IgD-negative memory B cell (primary cell): ENCODE data around the gene SLC19A1. TPM values are rescaled to one million over a fixed set of nuclear protein-coding genes. Genes with fewer than 3 reads are reported as not detected.
"Not testable (repeated sequence)": the region's sequence is repeated elsewhere in the genome, so short reads cannot be mapped to it uniquely, and the experiment has no call there.

ENCODE experiments used
- H3K27ac Mint-ChIP-seq, 3 donors: one replicate each; pipeline ENCODE4 v1.8.0; 2020 to 2022; ENCODE audit warnings: mild to moderate bottlenecking in 3 of 3, mixed read lengths in 3 of 3, moderate library complexity in 1 of 3
- H3K27me3 Mint-ChIP-seq: one replicate; pipeline ENCODE4 v1.8.0; 2021; ENCODE audit warnings: mixed read lengths
- H3K36me3 Mint-ChIP-seq: one replicate; pipeline ENCODE4 v1.8.0; 2020; ENCODE audit warnings: mild to moderate bottlenecking, mixed read lengths
- H3K4me1 Mint-ChIP-seq, 3 donors: one replicate each; pipeline ENCODE4 v1.8.0; 2020 to 2022; ENCODE audit warnings: mixed read lengths in 3 of 3, mild to moderate bottlenecking in 1 of 3
- H3K4me3 Mint-ChIP-seq, 4 donors: one replicate each; pipeline ENCODE4 v1.8.0; 2020 to 2022; ENCODE audit warnings: mild to moderate bottlenecking in 4 of 4, mixed read lengths in 4 of 4, moderate library complexity in 3 of 4
- H3K9me3 Mint-ChIP-seq, 3 donors: one replicate each; pipeline ENCODE4 v1.8.0; 2020 to 2021; ENCODE audit warnings: mixed read lengths in 3 of 3, mild to moderate bottlenecking in 1 of 3
- polyA plus RNA-seq: library from polyadenylated mRNA; unstranded; fragments of 300-500 nt; fragmentation: Illumina TruSeq; gene quantifications from one replicate; pipeline ENCODE4 v1.2.3, GENCODE V29; 2021

SLC19A1 gene
- polyA plus RNA-seq, 1 donor from 2014 or later = 15.2 TPM

DNA sequence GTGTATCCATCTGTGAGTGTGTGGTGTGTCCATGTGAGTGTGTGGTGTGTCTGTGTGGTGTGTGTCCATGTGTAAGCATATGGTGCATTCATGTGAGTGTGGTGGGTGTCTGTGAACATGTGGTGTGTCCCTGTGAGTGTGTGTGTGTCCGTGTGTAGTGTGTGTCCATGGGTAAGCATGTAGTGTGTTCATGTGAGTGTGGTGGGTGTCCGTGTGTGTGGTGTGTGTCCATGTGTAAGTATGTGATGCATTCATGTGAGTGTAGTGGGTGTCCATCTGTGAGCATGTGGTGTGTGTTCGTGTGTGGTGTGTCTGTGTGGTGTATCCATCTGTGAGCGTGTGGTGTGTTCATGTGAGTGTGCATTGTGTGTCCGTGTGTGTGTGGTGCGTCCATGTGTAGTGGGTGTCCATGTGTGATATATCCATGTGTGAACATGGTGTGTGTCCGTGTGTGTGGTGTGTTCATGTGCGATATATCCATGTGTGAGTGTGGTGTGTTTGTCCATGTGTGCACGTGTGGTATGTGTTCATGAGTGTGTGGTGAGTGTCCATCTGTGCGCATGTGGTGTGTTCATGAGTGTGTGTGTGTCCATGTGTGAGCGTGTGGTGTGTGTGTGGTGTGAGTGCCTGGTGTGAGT lies 12.3 kb downstream of the SLC19A1 start:
- H3K9me3 Mint-ChIP-seq = no peaks in the 10 kb centered on the region
- H3K27me3 Mint-ChIP-seq = no peaks in the 10 kb centered on the region
- peaks cover 0 to 10% (median 6%) of the 10 kb centered on the region in 3 donors for H3K4me1 Mint-ChIP-seq
- H3K4me3 Mint-ChIP-seq = no peak overlapping the region
- H3K36me3 Mint-ChIP-seq = peaks cover 4% of the 10 kb centered on the region
- H3K27ac Mint-ChIP-seq = no peak overlapping the region

DNA sequence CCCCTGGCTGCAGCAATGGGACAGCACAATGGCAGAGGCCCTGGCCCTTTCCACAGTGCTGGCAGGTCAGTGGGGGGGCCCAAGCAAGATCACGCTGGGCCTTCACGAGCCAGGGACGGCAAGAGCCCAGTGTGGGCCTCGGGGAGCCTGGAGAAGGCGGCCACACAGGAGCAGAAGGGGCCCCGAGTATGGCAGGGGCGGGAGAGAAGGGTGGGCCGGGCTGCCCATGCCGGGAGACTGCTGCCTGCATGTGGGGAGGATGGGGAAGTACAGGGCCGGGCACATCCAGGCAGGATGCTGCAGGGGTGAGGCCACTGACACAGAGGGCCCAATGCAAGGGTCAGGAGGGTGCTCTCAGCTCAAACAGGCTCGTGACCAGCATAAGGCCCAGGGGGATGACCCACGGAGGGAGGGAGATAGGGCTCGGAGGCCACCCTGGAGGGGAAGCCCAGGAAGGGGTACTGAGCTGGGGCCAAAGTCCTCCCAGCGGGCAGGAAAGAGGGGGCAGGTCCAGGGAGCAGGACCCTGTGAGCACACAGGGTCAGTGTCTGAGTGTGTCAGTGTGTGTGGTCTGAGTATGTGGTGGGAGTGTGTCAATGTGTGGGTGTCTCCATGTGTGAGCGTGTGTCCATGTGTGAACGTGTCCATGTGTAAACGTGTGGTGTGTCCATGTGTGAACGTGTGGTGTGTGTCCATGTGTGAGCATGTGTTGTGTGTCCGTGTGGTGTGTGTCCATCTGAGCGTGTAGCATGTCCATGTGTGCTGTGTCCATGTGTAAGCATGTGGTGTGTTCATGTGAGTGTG lies 13.1 kb downstream of the SLC19A1 start:
- H3K4me3 Mint-ChIP-seq = no peak overlapping the region
- no peaks in the 10 kb centered on the region for H3K27me3 Mint-ChIP-seq
- peaks cover 0 to 10% (median 6%) of the 10 kb centered on the region in 3 donors for H3K4me1 Mint-ChIP-seq
- H3K36me3 Mint-ChIP-seq = peaks cover 4% of the 10 kb centered on the region
- no peaks in the 10 kb centered on the region for H3K9me3 Mint-ChIP-seq
- H3K27ac Mint-ChIP-seq = no peak overlapping the region

DNA sequence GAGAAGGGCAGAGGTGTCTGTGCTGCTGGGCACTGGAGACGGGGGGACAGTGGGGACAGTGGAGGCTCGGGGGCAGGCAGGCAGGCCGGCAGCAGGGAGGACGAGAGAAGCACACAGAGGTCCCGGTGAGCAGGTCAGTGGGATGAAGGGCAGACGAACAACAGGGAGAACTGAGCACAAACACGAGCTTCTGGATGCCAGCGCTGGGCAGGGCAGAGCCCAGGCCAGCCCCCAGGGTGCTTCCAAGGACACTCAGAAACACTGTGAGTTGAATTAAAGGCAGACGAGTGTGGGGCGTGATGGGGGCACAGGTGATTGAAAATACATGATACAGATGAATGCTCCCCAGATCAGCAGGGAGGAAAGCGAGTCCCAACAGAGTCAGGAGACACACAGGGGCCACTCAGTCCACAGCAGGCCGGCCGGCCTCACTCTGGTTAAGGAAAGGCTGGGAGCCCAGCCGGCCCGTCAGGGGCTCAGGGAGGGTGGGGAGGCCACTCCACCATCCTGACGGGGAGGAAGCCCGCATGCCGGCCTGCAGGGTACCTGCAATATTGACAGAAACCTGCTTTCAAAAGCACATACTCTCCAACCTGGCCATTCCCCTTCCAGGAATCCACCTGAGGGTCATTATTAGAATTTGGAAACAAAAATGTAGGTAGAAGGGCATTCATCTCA lies 14.1 kb downstream of the SLC19A1 start:
- H3K27me3 Mint-ChIP-seq = no peaks in the 10 kb centered on the region
- no peak overlapping the region for H3K4me3 Mint-ChIP-seq
- peaks cover 0 to 7% (median 6%) of the 10 kb centered on the region in 3 donors for H3K4me1 Mint-ChIP-seq
- no peak overlapping the region for H3K27ac Mint-ChIP-seq
- peaks cover 4% of the 10 kb centered on the region for H3K36me3 Mint-ChIP-seq
- H3K9me3 Mint-ChIP-seq = no peaks in the 10 kb centered on the region

DNA sequence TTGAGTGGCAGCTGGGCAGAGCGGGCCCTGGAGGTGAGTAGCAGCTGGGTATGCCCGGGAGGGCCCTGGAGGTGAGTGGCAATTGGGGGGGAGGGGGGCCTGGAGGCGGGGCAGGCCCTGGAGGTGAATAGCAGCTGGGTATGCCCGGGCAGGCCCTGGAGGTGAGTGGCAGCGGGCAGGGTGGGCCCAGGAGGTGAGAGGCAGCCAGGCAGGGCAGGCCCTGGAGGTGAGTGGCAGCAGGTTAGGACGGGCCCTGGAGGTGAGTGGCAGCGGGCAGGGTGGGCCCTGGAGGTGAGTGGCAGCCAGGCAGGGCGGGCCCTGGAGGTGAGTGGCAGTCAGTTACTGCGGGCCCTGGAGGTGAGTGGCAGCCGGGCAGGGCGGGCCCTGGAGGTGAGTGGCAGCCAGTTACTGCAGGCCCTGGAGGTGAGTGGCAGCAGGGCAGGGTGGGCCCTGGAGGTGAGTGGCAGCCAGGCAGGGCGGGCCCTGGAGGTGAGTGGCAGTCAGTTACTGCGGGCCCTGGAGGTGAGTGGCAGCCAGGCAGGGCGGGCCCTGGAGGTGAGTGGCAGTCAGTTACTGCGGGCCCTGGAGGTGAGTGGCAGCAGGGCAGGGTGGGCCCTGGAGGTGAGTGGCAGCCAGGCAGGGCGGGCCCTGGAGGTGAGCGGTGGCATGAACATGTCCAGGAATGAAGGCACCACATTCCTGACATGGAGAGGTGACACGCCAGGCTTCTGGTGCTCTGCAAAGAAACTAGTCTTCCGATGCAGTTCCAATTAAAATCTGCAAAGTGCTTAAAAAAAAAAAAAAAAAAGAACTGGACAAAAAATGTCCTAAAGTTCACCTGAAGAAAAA lies 14.9 kb downstream of the SLC19A1 start:
- H3K4me3 Mint-ChIP-seq, H3K9me3 Mint-ChIP-seq, H3K27me3 Mint-ChIP-seq, H3K27ac Mint-ChIP-seq, H3K4me1 Mint-ChIP-seq, H3K36me3 Mint-ChIP-seq: not testable (repeated sequence)

DNA sequence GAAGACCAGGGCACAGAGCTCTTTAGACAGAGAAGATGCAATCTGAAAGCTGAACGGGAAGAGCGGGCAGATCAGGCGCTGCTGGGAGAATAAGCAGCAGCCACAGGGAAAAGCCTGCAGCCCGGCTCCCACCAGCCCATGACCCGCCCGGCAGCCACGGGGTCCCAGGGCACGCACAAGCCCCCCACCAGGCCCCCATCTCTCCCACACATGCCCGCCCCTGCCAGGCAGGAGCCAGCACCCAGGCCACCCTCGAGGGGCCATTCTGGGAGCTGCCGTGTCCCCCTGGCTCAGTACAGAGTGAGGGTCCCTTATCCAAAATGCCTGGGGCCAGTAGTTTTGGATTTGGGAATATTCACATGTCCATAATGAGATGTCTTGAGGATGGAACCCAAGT lies 16.3 kb downstream of the SLC19A1 start:
- Mint-ChIP-seq H3K4me1 (no peaks in the 10 kb centered on the region), H3K36me3 (peaks cover 8% of the 10 kb centered on the region), H3K27me3 (no peaks in the 10 kb centered on the region), H3K9me3 (peaks cover 2 to 11% (median 4%) of the 10 kb centered on the region in 3 donors), H3K4me3 (no peak overlapping the region), H3K27ac (no peak overlapping the region)

DNA sequence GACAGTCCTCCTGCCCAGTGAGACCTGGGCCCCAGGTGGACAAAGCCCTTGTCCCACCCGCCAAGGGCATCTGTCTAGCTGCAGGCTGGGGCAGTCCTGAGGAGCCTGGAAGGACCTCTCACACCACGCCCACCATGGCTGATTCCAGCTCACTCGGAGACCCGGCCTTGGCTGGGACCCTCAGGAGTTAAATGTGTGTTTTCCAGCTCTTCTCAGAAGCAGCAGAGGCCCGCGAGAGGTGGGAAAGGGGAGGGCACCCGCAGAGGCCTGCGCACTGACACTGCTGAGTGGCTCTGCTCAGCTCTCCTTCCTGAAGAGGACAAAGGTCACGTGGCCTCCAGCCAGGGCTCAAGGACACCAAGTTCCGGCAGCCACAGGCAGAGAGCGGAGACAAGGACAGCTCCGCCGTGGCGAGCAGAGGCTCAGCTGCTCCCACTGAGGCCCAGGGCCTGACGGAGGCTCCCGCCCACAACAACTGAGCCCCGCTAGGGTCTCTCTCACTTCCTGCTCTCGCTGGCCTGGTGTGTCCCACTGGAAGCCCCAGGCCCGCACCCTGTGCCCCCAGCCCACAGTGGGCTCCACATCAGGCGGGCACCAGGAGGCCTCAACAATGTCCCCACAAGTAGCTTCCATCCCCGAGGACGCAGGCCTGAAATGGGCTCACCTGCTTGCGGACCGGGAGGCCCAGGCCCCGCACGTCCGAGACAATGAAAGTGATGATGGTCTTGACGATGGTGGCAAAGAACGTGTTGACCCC lies 16.9 kb downstream of the SLC19A1 start:
- Mint-ChIP-seq H3K27me3 (no peaks in the 10 kb centered on the region), H3K36me3 (peaks cover 13% of the 10 kb centered on the region), H3K4me1 (no peaks in the 10 kb centered on the region), H3K4me3 (no peak overlapping the region), H3K27ac (no peak overlapping the region), H3K9me3 (peaks cover 3 to 12% (median 4%) of the 10 kb centered on the region in 3 donors)

DNA sequence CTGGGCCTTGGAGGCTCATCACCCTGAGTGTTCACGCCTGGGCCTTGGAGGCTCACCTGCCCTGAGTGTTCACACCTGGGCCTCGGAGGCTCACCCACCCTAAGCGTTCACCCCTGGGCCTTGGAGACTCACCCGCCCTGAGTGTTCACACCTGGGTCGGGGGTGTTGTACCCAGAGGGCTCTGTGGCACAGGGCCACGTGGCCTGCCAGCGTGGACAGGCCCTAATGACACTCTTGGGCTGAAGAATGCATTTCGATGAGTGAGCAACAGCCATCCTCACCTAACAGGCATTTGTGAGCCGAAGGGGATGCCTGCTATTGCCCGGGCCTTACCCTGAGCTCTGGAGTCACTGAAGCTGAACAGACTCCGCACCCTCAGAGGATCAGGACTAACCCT lies 17.5 kb downstream of the SLC19A1 start:
- Mint-ChIP-seq H3K36me3 (peaks cover 17% of the 10 kb centered on the region), H3K27me3 (no peaks in the 10 kb centered on the region), H3K4me1 (no peaks in the 10 kb centered on the region), H3K9me3 (peaks cover 4 to 17% (median 9%) of the 10 kb centered on the region in 3 donors), H3K4me3 (no peak overlapping the region), H3K27ac (no peak overlapping the region)

DNA sequence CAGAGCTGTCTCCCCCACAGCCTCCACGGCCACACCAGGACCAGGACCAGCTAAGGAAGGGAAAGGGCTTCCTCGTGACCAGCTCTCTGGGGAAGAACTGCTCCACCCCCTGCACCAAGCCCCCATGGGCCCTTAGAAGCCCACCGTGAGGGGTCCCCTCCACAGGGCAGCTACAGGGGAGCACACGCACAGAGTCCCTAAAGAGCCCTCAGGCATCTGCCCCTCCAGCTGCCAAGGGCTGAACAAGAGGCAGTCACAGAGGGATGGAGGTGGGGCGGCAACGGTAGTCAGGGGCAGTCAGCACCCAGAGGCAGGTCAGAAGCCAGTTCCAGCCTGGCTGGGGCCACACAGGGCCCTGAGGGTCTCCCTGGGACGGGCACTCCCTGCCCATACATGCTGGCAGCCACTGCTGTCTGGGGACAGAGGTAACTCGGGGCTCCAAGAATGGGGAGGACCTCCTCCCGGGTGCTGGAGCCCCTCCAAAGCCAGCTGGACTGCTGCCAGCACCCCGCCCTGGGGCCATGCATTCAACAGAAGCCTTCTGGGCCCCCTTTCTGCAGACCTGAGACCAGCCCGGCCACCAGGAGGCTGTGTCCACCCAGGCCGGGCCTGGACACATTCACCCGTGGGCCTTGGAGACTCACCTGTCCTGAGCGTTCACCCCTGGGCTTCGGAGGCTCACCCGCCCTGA lies 18.7 kb downstream of the SLC19A1 start:
- Mint-ChIP-seq H3K4me3 (no peak overlapping the region), H3K27ac (no peak overlapping the region), H3K36me3 (peaks cover 20% of the 10 kb centered on the region), H3K27me3 (no peaks in the 10 kb centered on the region), H3K4me1 (no peaks in the 10 kb centered on the region), H3K9me3 (peaks cover 6 to 29% (median 15%) of the 10 kb centered on the region in 3 donors)

DNA sequence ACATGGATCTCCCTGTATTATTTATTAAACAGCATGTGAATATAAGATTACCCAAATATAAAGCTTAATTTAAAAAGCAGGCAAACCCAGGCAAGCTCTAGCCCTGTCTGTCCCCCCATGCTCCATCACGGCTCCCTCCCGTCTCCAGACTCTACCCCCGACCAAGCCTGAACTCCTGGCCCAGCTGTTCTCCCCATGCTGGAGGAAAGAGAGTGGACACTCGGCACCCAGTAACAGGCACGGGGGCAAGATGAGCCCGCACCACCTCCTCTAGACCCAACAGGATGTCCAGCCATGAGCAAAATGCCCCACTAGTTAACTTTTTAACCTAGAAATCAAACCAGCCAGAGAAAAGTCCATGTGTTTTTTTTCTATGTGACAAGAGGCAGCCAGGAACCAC lies 19.3 kb downstream of the SLC19A1 start:
- peaks cover 24% of the 10 kb centered on the region for H3K36me3 Mint-ChIP-seq
- H3K4me1 Mint-ChIP-seq = no peaks in the 10 kb centered on the region
- H3K9me3 Mint-ChIP-seq = peaks cover 8 to 31% (median 16%) of the 10 kb centered on the region in 3 donors
- no peak overlapping the region for H3K27ac Mint-ChIP-seq
- H3K4me3 Mint-ChIP-seq = no peak overlapping the region
- no peaks in the 10 kb centered on the region for H3K27me3 Mint-ChIP-seq

DNA sequence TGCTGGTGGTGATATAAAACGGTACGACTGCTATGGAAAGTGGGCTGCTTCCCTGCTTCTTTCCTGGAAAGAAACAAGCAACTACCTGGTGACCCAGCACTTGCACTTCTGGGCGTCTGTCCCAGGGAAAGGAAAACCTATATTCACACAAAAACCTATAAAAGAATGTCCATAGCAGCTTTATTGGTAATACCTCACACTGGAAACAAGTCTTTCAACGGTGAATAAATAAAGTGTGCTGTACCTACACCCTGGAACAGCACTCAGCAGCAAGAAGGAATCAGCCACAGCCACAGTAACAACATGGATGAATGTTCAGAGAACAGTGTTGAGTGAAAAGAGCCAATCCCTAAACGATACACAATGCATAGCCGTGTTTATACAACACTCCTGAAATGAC lies 19.9 kb downstream of the SLC19A1 start:
- Mint-ChIP-seq H3K36me3 (peaks cover 26% of the 10 kb centered on the region), H3K4me3 (peak overlapping the region in 1 of 4 donors; percentile 28), H3K27me3 (no peaks in the 10 kb centered on the region), H3K4me1 (no peaks in the 10 kb centered on the region), H3K9me3 (peaks cover 8 to 34% (median 18%) of the 10 kb centered on the region in 3 donors), H3K27ac (no peak overlapping the region)

DNA sequence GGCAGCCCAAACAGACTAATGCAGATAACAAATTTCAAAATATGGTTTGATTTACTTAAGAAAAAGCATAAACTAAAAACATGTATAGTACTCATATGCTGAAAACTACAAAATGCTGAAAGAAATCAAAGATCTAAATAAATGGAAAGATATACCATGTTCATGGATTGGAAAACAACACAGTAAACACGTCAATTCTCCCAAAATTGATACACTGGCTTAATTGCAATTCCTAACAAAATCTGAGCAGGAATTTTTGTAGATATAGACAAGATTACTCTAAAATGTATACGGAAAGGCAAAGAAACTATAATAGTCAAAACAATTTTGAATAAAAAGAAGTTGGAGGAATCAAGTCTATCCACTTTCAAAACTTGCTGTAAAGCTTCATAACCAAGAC lies 21.0 kb downstream of the SLC19A1 start:
- Mint-ChIP-seq H3K9me3 (peaks cover 8 to 34% (median 18%) of the 10 kb centered on the region in 3 donors), H3K27ac (no peak overlapping the region), H3K27me3 (no peaks in the 10 kb centered on the region)

DNA sequence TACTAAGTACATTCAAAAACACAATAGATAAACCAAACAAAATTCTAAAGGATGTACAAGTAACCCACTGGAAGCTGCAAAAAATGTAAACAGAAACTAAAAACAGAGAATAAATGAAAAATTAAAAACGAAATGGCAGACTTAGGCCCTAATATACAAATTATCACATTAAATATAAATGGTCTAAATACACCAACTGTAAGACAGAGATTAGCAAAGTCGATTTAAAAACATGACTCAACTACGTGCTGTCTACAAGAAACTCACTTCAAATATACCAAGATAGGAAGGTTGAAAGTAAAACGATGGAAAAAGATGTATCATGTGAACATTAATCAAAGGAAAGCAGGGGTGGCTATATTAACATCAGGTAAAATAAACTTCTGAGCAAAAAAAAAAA lies 23.1 kb downstream of the SLC19A1 start:
- Mint-ChIP-seq H3K27ac (peak overlapping the region in 1 of 3 donors; percentile 24), H3K9me3 (peaks cover 8 to 34% (median 18%) of the 10 kb centered on the region in 3 donors), H3K27me3 (no peaks in the 10 kb centered on the region), H3K36me3 (peaks cover 24% of the 10 kb centered on the region), H3K4me3 (peak overlapping the region in 1 of 4 donors; percentile 6), H3K4me1 (no peaks in the 10 kb centered on the region)

More for the DNA sequence above, 21.0 kb downstream of the SLC19A1 start:
- Mint-ChIP-seq H3K36me3 (peaks cover 24% of the 10 kb centered on the region), H3K4me3 (no peak overlapping the region), H3K4me1 (no peaks in the 10 kb centered on the region)

DNA sequence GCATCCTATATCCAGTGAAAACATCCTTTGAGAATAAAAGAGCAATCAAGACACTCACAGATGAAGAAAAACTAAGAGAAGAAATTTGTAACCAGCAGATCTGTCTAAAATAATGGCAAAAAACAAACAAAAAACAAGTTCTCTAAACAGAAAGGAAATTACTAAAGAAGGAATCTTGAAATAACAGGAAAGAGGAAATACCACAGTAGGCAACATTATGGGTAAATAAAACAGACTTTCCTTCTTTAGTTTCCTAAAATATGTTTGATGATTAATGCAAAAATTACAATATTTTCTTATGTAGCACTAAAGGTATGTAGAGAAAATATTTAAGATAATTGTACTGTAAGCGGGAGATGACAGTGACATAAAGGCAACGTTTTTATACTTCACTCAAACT lies 23.5 kb downstream of the SLC19A1 start:
- no peak overlapping the region for H3K27ac Mint-ChIP-seq
- H3K9me3 Mint-ChIP-seq = peaks cover 8 to 34% (median 18%) of the 10 kb centered on the region in 3 donors
- H3K36me3 Mint-ChIP-seq = peaks cover 24% of the 10 kb centered on the region
- no peaks in the 10 kb centered on the region for H3K4me1 Mint-ChIP-seq
- H3K27me3 Mint-ChIP-seq = no peaks in the 10 kb centered on the region
- peak overlapping the region in 1 of 4 donors; percentile 6 for H3K4me3 Mint-ChIP-seq
